Measurements from ENCODE around the gene HLCS.

HLCS gene

GRCh38 chr21:36745459-36745858, 221.0 kb downstream of the HLCS start:
- no peak for DNase-seq (ENCODE audit: low spot score)
- TF ChIP-seq CTCF (IDR thresholded peaks at IDR 0.05; ENCODE audit: extremely low read depth, insufficient read depth, missing control alignments) = no peak
- in situ Hi-C loops (cut with MboI; ENCODE audit: low pct_unique_long_range_greater_than_20kb, low sequenced_read_pairs, unreplicated experiment) = no loop called here

- no peak for TF ChIP-seq CTCF (IDR thresholded peaks at IDR 0.05; ENCODE audit: extremely low read depth, insufficient read depth, missing control alignments)
- in situ Hi-C loops (cut with MboI; ENCODE audit: low pct_unique_long_range_greater_than_20kb, low sequenced_read_pairs, unreplicated experiment) = no loop called here
- DNase-seq (ENCODE audit: low spot score) = no peak
These were observed 221.8 kb downstream of the HLCS start for GRCh38 chr21:36744560-36745231.

GRCh38 chr21:36744190-36744559, 222.3 kb downstream of the HLCS start:
- in situ Hi-C loops (cut with MboI; ENCODE audit: low pct_unique_long_range_greater_than_20kb, low sequenced_read_pairs, unreplicated experiment) = no loop called here

GRCh38 chr21:36743446-36743845, 223.0 kb downstream of the HLCS start:
- in situ Hi-C loops (cut with MboI; ENCODE audit: low pct_unique_long_range_greater_than_20kb, low sequenced_read_pairs, unreplicated experiment) = no loop called here
- no peak for TF ChIP-seq CTCF (IDR thresholded peaks at IDR 0.05; ENCODE audit: extremely low read depth, insufficient read depth, missing control alignments)
- no peak for DNase-seq (ENCODE audit: low spot score)

More at GRCh38 chr21:36744190-36744559, 222.3 kb downstream of the HLCS start:
- DNase-seq (ENCODE audit: low spot score) = no peak
- no peak for TF ChIP-seq CTCF (IDR thresholded peaks at IDR 0.05; ENCODE audit: extremely low read depth, insufficient read depth, missing control alignments)

- no peak for TF ChIP-seq CTCF (IDR thresholded peaks at IDR 0.05; ENCODE audit: extremely low read depth, insufficient read depth, missing control alignments)
- no peak for DNase-seq (ENCODE audit: low spot score)
- in situ Hi-C loops (cut with MboI; ENCODE audit: low pct_unique_long_range_greater_than_20kb, low sequenced_read_pairs, unreplicated experiment) = no loop called here
These were observed 223.5 kb downstream of the HLCS start for GRCh38 chr21:36743008-36743407.

GRCh38 chr21:36741506-36741905, 225.0 kb downstream of the HLCS start:
- no peak for DNase-seq (ENCODE audit: low spot score)
- TF ChIP-seq CTCF (IDR thresholded peaks at IDR 0.05; ENCODE audit: extremely low read depth, insufficient read depth, missing control alignments) = no peak
- in situ Hi-C loops (cut with MboI; ENCODE audit: low pct_unique_long_range_greater_than_20kb, low sequenced_read_pairs, unreplicated experiment) = no loop called here
